ENCODE results near the gene PRKN. TPM values are rescaled to one million over a fixed set of nuclear protein-coding genes. Genes with fewer than 3 reads are reported as not detected.

Gene PRKN
- total RNA-seq, 1 experiment from 2014 or later = 0.46 TPM

DNA sequence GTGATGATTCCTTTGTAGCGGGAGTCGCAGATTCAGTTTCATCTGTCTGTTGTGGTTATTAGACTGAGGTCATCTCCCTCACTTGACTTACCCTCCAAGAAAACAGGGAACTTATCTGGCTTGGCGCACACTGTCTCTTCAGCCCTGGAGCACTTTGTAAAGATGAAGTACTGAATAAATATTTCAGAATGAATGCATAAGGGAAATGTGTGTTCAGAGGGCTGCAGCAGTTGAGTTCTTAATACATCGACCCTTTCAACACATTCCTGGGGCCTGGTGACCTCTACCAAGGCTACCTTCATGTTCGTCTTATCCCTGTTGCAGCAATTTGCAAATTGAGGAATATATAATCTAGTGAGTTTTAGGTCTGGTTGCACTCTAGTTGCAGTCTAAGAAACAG is 801.2 kb downstream of the PRKN start:
- Histone ChIP-seq H3K4me3 (ENCODE audit: low read depth in 2 of 2, low read length in 2 of 2) (no peak overlapping the region), H3K36me3 (ENCODE audit: control insufficient read depth, insufficient read depth, low read length) (no peaks in the 10 kb centered on the region), H3K27me3 (ENCODE audit: control insufficient read depth, insufficient read depth, low read length) (no peaks in the 10 kb centered on the region), H3K9me3 (ENCODE audit: control insufficient read depth, insufficient read depth, low read depth, low read length) (no peaks in the 10 kb centered on the region), H3K4me1 (ENCODE audit: control insufficient read depth, insufficient read depth, low read length) (no peaks in the 10 kb centered on the region), H3K27ac (ENCODE audit: low read length) (no peak overlapping the region)
- ChIA-PET CTCF (no interaction called here), POLR2A (no interaction called here)
- DNase-seq (ENCODE audit: low read depth, low spot score) (no peak), ATAC-seq (no peak)
- BruUV-seq (replicated peaks) = no TSS peak
- in situ Hi-C loops (cut with HindIII; ENCODE audit: low pct_unique_long_range_greater_than_20kb, low sequenced_read_pairs) (no loop called here), intact Hi-C loops (cut with micrococcal nuclease; ENCODE audit: unreplicated experiment) (loop anchor here (10.0 kb wide), 1 partner anchor 1488 kb away; the partner anchor contains the start of gene QKI)
- no peak for TF ChIP-seq REST (IDR thresholded peaks at IDR 0.05; ENCODE audit: insufficient read depth in 1 of 2, low read depth in 2 of 2, low read length in 1 of 2)
- no peak for TF ChIP-seq SIN3A (IDR thresholded peaks at IDR 0.05; ENCODE audit: borderline replicate concordance, insufficient read depth, low read depth, low read length)
- TF ChIP-seq TCF7L2 (IDR thresholded peaks at IDR 0.05; ENCODE audit: low read depth, low read length) = no peak
- TF ChIP-seq CTCF (IDR thresholded peaks at IDR 0.05) = no peak

DNA sequence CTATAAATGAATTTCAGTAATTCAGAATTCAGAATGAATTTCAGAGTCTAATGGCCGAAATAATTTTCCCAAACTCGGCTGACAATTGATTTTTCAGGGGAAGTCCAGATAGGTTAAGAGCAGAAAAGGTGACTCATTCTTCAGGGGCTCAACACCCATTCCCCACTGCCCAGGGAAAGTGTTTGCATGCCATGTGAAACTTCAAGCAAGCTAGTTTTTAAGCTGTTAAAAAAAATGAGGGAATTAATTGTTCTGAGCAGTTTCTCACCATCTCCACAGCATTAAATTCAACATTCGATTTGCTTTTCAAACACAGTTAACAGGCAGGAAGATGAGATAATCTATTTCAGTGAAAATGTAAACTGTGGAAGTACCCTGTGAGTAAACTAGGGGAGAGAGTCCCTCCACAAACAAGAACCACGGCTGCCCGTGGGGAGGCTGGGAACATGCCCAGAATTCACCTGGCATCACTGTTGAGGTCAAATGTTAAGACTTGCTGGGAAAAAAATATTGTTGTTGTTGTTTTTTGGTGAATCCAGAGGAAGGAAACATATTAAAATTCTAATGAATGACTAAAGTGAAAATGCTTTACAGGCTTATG is 803.0 kb downstream of the PRKN start:
- no peaks in the 10 kb centered on the region for H3K27me3 ChIP-seq (ENCODE audit: control insufficient read depth, insufficient read depth, low read length)
- ATAC-seq = no peak
- no peak overlapping the region for H3K27ac ChIP-seq (ENCODE audit: low read length)
- in situ Hi-C loops (cut with HindIII; ENCODE audit: low pct_unique_long_range_greater_than_20kb, low sequenced_read_pairs) (no loop called here), intact Hi-C loops (cut with micrococcal nuclease; ENCODE audit: unreplicated experiment) (loop anchor here (10.0 kb wide), 1 partner anchor 1490 kb away; the partner anchor contains the start of gene QKI)
- no peaks in the 10 kb centered on the region for H3K36me3 ChIP-seq (ENCODE audit: control insufficient read depth, insufficient read depth, low read length)
- no peak for DNase-seq (ENCODE audit: low read depth, low spot score)
- no peak overlapping the region for H3K4me3 ChIP-seq (ENCODE audit: low read depth in 2 of 2, low read length in 2 of 2)
- H3K4me1 ChIP-seq (ENCODE audit: control insufficient read depth, insufficient read depth, low read length) = no peaks in the 10 kb centered on the region
- POLR2A ChIA-PET = no interaction called here
- BruUV-seq (replicated peaks) = no TSS peak
- CTCF ChIA-PET = interaction anchor here (0.6 kb wide), 1 partner anchor 181 kb away, joined by 3 read pairs; no protein-coding TSS in a partner anchor
- TF ChIP-seq REST (IDR thresholded peaks at IDR 0.05; ENCODE audit: insufficient read depth in 1 of 2, low read depth in 2 of 2, low read length in 1 of 2) (no peak), SIN3A (IDR thresholded peaks at IDR 0.05; ENCODE audit: borderline replicate concordance, insufficient read depth, low read depth, low read length) (no peak), POLR2AphosphoS5 (IDR thresholded peaks at IDR 0.05; ENCODE audit: low read depth, low read length) (no peak), CTCF (IDR thresholded peaks at IDR 0.05) (no peak), TCF7L2 (IDR thresholded peaks at IDR 0.05; ENCODE audit: low read depth, low read length) (no peak)
- H3K9me3 ChIP-seq (ENCODE audit: control insufficient read depth, insufficient read depth, low read depth, low read length) = no peaks in the 10 kb centered on the region
